NCI-H1694 treated with DMSO at 0.1 percent for 48 hours (cell line): ENCODE results near the gene USP40.

Experiments
- DNase-seq: peaks from one replicate; lab custom pipeline; 2025; lab: John Stamatoyannopoulos, UW

Gene USP40

DNA sequence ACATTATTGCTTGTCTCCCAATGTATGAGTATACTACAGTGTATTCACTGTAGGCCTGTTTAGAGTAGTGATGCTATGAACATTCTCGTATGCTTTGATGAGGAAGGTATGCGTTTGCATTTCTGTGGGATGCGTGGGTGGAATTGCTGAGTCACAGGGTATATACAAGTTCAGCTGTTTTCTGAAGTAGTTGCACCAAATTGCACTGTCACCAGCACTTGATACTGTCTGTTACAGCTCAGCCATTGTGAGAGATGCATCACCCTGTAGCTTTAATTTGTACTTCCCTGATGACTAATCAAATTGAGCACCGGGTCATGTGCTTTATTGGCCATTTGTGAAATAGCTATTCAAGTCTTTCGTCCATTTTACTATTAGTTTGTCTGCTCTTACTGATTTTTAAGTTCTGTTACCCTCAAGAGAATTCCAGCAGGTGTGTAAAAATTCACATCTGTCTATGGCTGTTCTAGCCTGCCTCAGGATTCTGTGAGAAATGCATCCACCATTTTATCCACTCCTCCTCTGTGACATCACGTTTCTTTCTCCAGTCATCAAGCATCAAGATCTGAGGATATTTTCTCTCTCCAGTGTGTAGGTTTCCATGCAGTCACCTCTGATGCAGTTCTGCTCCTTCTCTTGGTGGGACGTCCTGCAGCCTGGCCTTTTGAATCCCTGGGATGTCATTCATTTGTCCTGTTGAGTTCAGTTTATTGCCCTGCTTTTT lies 139.8 kb downstream of the USP40 start:
- DNase-seq = no peak
